Bronchial epithelial cell (primary cell): ENCODE results near the gene RTF2. TPM values are rescaled to one million over a fixed set of nuclear protein-coding genes. Genes with fewer than 3 reads are reported as not detected.
A peak's percentile ranks its signal among the peaks of the same experiment; 100 is the strongest.

Experiments used
- DNase-seq: peaks from one replicate; pipeline ENCODE4 v3.0.0-alpha.2; 2010; ENCODE audit warnings: low read depth
- FAIRE-seq: peaks from 2 replicates; lab custom pipeline; 2011; peaks lifted over from hg19 to GRCh38; lab: Jason Lieb, UNC
- H3K27me3 ChIP-seq: 2 replicates; pipeline ENCODE4 v1.5.1; 2011; ENCODE audit warnings: low read length; ENCODE audit not compliant: control insufficient read depth, insufficient read depth
- H3K36me3 ChIP-seq: 2 replicates; pipeline ENCODE4 v1.5.1; 2011; ENCODE audit warnings: low read length; ENCODE audit not compliant: control insufficient read depth, insufficient read depth
- H3K4me3 ChIP-seq: 2 replicates; pipeline ENCODE4 v1.5.1; 2011; ENCODE audit warnings: mild to moderate bottlenecking, low read depth, low read length, control low read depth
- CTCF ChIP-seq: IDR thresholded peaks from 2 replicates; pipeline ENCODE4 v1.5.1; 2011; ENCODE audit warnings: mild to moderate bottlenecking, moderate library complexity, low read length, control low read depth, inconsistent platforms; ENCODE audit not compliant: insufficient read depth, severe bottlenecking
- total RNA-seq: library from RNA; depleted of rRNA; stranded (reverse); fragments of >200 nt; gene quantifications from 2 replicates; pipeline ENCODE4 v1.2.1, GENCODE V29; 2014

Gene RTF2
- total RNA-seq, 1 donor from 2014 or later: 60.0 TPM

GRCh38 chr20:56458206-56458821 is 10.1 kb upstream of the RTF2 start:
- DNase-seq (no peak), FAIRE-seq (no peak)
- Histone ChIP-seq H3K36me3 (no peaks in the 10 kb centered on the region), H3K27me3 (no peaks in the 10 kb centered on the region), H3K4me3 (no peak overlapping the region)
- TF ChIP-seq CTCF: no peak

GRCh38 chr20:56460459-56460858 is 8.0 kb upstream of the RTF2 start:
- FAIRE-seq: no peak
- no peak overlapping the region for H3K4me3 ChIP-seq
- H3K27me3 ChIP-seq: no peaks in the 10 kb centered on the region
- H3K36me3 ChIP-seq: no peaks in the 10 kb centered on the region
- no peak for DNase-seq
- TF ChIP-seq CTCF: no peak

- DNase-seq (no peak), FAIRE-seq (no peak)
- Histone ChIP-seq H3K4me3 (no peak overlapping the region), H3K27me3 (no peaks in the 10 kb centered on the region), H3K36me3 (no peaks in the 10 kb centered on the region)
- no peak for TF ChIP-seq CTCF
These were observed 6.9 kb upstream of the RTF2 start for GRCh38 chr20:56461576-56461975.

GRCh38 chr20:56463428-56463827 is 5.0 kb upstream of the RTF2 start:
- no peak for TF ChIP-seq CTCF
- Histone ChIP-seq H3K4me3 (no peak overlapping the region), H3K27me3 (no peaks in the 10 kb centered on the region), H3K36me3 (no peaks in the 10 kb centered on the region)
- FAIRE-seq (no peak), DNase-seq (no peak)

GRCh38 chr20:56465997-56466396 is 2.4 kb upstream of the RTF2 start:
- Histone ChIP-seq H3K27me3 (no peaks in the 10 kb centered on the region), H3K4me3 (no peak overlapping the region), H3K36me3 (no peaks in the 10 kb centered on the region)
- no peak for TF ChIP-seq CTCF
- DNase-seq: no peak
- no peak for FAIRE-seq

- H3K4me3 ChIP-seq: peak overlapping the region; percentile 97
- no peaks in the 10 kb centered on the region for H3K36me3 ChIP-seq
- FAIRE-seq: no peak
- H3K27me3 ChIP-seq: no peaks in the 10 kb centered on the region
- no peak for DNase-seq
- TF ChIP-seq CTCF: no peak
These were observed 485 bp upstream of the RTF2 start for GRCh38 chr20:56467968-56468315.
